DND-41 (cell line): ENCODE data around the gene CACNB2.

ENCODE experiments used
- ATAC-seq: fragments of 200-7000 bp; cut with Tn5 transposase; 3 replicates; pipeline ENCODE4 v1.9.1; 2021; ENCODE audit warnings: low read depth; ENCODE audit not compliant: insufficient read depth
- DNase-seq: peaks from one replicate; pipeline ENCODE4 v3.0.0-alpha.2; 2020
- H2AFZ ChIP-seq: 2 replicates; pipeline ENCODE4 v1.6.0; 2012; ENCODE audit warnings: low read depth, low read length
- H3K27ac ChIP-seq: 2 replicates; pipeline ENCODE4 v1.5.1; 2012; ENCODE audit warnings: low read length, inconsistent platforms
- H3K27me3 ChIP-seq: fragments of 200-600 bp; sonication (generic); 2 replicates; pipeline ENCODE4 v1.6.0; 2012; ENCODE audit warnings: low read length, mild to moderate bottlenecking, inconsistent platforms; ENCODE audit not compliant: insufficient read depth, poor library complexity
- H3K36me3 ChIP-seq: 2 replicates; pipeline ENCODE4 v1.5.1; 2012; ENCODE audit warnings: low read length, inconsistent platforms; ENCODE audit not compliant: insufficient read depth
- H3K4me1 ChIP-seq: 2 replicates; pipeline ENCODE4 v1.5.1; 2012; ENCODE audit warnings: mild to moderate bottlenecking, low read length; ENCODE audit not compliant: insufficient read depth
- H3K4me2 ChIP-seq: 2 replicates; pipeline ENCODE4 v1.6.0; 2012; ENCODE audit warnings: mild to moderate bottlenecking, moderate library complexity, low read length, inconsistent platforms; ENCODE audit not compliant: insufficient read depth
- H3K4me3 ChIP-seq, 2 experiments: fragments of 200-600 bp in 1 of 2; shearing (Covaris generic) in 1 of 2; 2 replicates each; pipeline ENCODE4 v1.5.1; 2012 to 2016; ENCODE audit warnings: inconsistent platforms in 2 of 2, low read length in 2 of 2, mild to moderate bottlenecking in 2 of 2, low read depth in 1 of 2, moderate library complexity in 1 of 2
- H3K79me2 ChIP-seq: 2 replicates; pipeline ENCODE4 v1.6.0; 2012; ENCODE audit warnings: low read length, inconsistent platforms; ENCODE audit not compliant: insufficient read depth
- H3K9ac ChIP-seq: 2 replicates; pipeline ENCODE4 v1.6.0; 2012; ENCODE audit warnings: low read depth, mild to moderate bottlenecking, inconsistent platforms, low read length, moderate library complexity
- H3K9me3 ChIP-seq: 2 replicates; pipeline ENCODE4 v1.5.1; 2012; ENCODE audit warnings: low read length, moderate library complexity, mild to moderate bottlenecking, inconsistent platforms; ENCODE audit not compliant: insufficient read depth, severe bottlenecking
- H4K20me1 ChIP-seq: 2 replicates; pipeline ENCODE4 v1.6.0; 2012; ENCODE audit warnings: low read length; ENCODE audit not compliant: insufficient read depth
- CTCF ChIP-seq: IDR thresholded peaks from 2 replicates; pipeline ENCODE4 v1.5.1; 2012; ENCODE audit warnings: borderline replicate concordance, low read length, moderate library complexity, mild to moderate bottlenecking; ENCODE audit not compliant: poor library complexity, severe bottlenecking; ENCODE audit errors: extremely low read depth
- EZH2 ChIP-seq: IDR thresholded peaks from 3 replicates; pipeline ENCODE4 v1.6.1; 2012; ENCODE audit warnings: borderline replicate concordance, low read depth, mild to moderate bottlenecking, moderate library complexity, low read length, inconsistent platforms; ENCODE audit not compliant: severe bottlenecking

The CACNB2 gene

GRCh38 chr10:18122753-18123152 lies 17.5 kb upstream of the CACNB2 start:
- no peak overlapping the region for H3K4me3 ChIP-seq
- no peak overlapping the region for H3K4me2 ChIP-seq
- TF ChIP-seq EZH2 (no peak), CTCF (no peak)
- H3K27me3 ChIP-seq, result no peaks in the 10 kb centered on the region
- no peak overlapping the region for H3K9ac ChIP-seq
- H3K79me2 ChIP-seq, result no peaks in the 10 kb centered on the region
- DNase-seq, result no peak
- H3K36me3 ChIP-seq, result no peaks in the 10 kb centered on the region
- ATAC-seq, result no peak
- no peaks in the 10 kb centered on the region for H4K20me1 ChIP-seq
- no peak overlapping the region for H3K27ac ChIP-seq
- no peaks in the 10 kb centered on the region for H3K9me3 ChIP-seq
- H3K4me1 ChIP-seq, result no peaks in the 10 kb centered on the region
- H2AFZ ChIP-seq, result no peak overlapping the region

- DNase-seq (no peak), ATAC-seq (no peak)
Measured at GRCh38 chr10:18133046-18133445, 7.2 kb upstream of the CACNB2 start.

GRCh38 chr10:18134509-18134908 lies 5.7 kb upstream of the CACNB2 start:
- Histone ChIP-seq H3K79me2 (no peaks in the 10 kb centered on the region), H3K36me3 (no peaks in the 10 kb centered on the region), H3K4me1 (no peaks in the 10 kb centered on the region), H3K4me2 (no peak overlapping the region), H3K9ac (no peak overlapping the region), H3K9me3 (no peaks in the 10 kb centered on the region), H2AFZ (no peak overlapping the region), H4K20me1 (no peaks in the 10 kb centered on the region), H3K27me3 (no peaks in the 10 kb centered on the region), H3K27ac (no peak overlapping the region), H3K4me3 (no peak overlapping the region)
- ATAC-seq (no peak), DNase-seq (no peak)
- TF ChIP-seq EZH2 (no peak), CTCF (no peak)

More at GRCh38 chr10:18133046-18133445, 7.2 kb upstream of the CACNB2 start:
- no peak overlapping the region for H3K27ac ChIP-seq
- no peak overlapping the region for H3K4me3 ChIP-seq
- H2AFZ ChIP-seq, result no peak overlapping the region
- H3K79me2 ChIP-seq, result no peaks in the 10 kb centered on the region
- H3K36me3 ChIP-seq, result no peaks in the 10 kb centered on the region
- H3K4me2 ChIP-seq, result no peak overlapping the region
- no peaks in the 10 kb centered on the region for H3K4me1 ChIP-seq
- TF ChIP-seq CTCF (no peak), EZH2 (no peak)
- no peak overlapping the region for H3K9ac ChIP-seq
- no peaks in the 10 kb centered on the region for H3K27me3 ChIP-seq
- H4K20me1 ChIP-seq, result no peaks in the 10 kb centered on the region
- H3K9me3 ChIP-seq, result no peaks in the 10 kb centered on the region

DNA sequence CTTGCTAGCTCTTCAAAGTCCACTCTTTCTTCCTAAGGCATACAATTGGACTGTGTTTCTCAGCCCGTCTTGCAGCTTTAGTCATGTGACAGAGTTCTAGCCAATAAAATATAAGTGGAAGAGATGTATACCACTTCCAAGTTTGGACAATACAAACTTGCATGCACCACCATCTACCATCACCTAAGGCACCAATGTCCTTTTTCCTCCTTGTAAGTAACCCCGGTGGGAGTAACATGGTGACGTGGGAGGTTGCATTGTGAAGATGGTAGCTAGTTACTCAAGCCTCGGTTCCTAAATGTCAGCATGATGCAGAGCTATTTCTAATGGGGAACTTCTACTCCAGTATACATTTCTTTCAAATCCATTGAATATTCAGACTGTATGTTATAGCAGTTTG lies 5.3 kb upstream of the CACNB2 start:
- Histone ChIP-seq H3K9ac (no peak overlapping the region), H3K79me2 (no peaks in the 10 kb centered on the region), H3K4me3 (no peak overlapping the region), H3K27ac (no peak overlapping the region), H3K27me3 (no peaks in the 10 kb centered on the region), H3K36me3 (no peaks in the 10 kb centered on the region), H3K4me2 (no peak overlapping the region), H3K4me1 (no peaks in the 10 kb centered on the region), H3K9me3 (no peaks in the 10 kb centered on the region), H4K20me1 (no peaks in the 10 kb centered on the region), H2AFZ (no peak overlapping the region)
- TF ChIP-seq CTCF (no peak), EZH2 (no peak)
- ATAC-seq (no peak), DNase-seq (no peak)
